Activated CD4-positive, alpha-beta T cell treated with anti-CD3 and anti-CD28 coated beads, Interleukin-2, Interleukin-6, amounts not matched to agents 100 ng/mL and 50 ng/mL, durations not matched to agents 16 hours and 8 hours (primary cell): ENCODE data around the gene PLD1.
"Not testable (repeated sequence)": the region's sequence is repeated elsewhere in the genome, so short reads cannot be mapped to it uniquely, and the experiment has no call there.

ENCODE experiments used
- DNase-seq: peaks from one replicate; pipeline ENCODE4 v3.0.0-alpha.2; 2020

The PLD1 gene

DNA sequence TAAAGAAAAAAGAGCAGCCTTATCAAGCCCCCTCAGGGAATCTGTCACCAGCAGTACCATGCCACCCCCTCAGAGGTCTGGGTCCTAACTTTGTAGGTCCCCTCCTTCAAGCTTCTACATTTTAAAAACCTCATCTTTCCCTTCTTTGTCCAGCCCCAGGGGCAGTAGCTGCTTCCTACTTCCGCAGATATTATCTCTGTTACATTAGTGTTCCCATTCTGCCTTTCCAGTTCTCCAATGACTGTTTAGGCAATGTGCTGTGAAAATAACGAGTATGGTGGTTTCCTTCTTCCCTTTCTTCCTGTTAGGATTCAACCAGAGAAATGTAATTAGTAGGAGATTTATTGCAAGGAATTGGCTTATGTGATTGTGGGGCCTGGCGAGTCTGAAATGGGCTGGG lies 224.0 kb downstream of the PLD1 start:
- DNase-seq, result no peak

DNA sequence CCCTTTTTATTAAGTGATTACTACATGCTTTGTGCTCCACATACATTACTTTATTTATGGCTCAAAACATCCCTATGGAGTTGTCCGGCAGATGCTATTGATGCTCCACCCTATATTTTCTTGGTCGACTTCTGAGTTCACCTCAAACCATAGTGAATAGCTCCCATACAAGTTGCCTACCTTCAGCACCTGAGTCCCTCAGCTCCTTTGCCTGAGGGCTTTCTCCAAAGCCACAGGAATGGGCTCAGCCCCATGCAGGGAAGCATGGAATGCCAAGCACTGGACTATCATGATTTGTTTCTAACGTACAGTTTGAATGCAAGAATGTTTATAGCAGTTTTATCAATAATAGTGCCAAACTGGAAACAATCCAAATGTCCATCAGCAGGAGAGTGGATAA lies 225.2 kb downstream of the PLD1 start:
- no peak for DNase-seq

DNA sequence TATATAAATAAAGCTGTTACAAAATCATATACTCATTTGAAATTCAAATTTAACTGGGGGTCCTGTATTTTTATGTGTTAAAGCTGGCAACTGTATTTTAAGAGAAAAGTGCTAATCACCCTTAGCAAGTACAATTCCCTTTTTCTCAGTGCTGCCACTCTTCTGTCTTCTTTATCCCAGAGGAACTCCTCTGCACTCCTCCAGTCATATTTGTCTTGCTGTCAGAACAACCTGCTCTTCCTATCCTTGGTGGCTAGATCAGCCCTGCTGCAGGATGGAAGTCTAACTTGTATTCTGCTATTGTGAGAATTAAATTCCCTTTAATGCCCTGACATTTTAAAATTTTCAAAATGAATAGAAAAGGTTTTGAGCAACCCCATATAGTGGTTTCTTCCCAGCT lies 226.2 kb downstream of the PLD1 start:
- no peak for DNase-seq

DNA sequence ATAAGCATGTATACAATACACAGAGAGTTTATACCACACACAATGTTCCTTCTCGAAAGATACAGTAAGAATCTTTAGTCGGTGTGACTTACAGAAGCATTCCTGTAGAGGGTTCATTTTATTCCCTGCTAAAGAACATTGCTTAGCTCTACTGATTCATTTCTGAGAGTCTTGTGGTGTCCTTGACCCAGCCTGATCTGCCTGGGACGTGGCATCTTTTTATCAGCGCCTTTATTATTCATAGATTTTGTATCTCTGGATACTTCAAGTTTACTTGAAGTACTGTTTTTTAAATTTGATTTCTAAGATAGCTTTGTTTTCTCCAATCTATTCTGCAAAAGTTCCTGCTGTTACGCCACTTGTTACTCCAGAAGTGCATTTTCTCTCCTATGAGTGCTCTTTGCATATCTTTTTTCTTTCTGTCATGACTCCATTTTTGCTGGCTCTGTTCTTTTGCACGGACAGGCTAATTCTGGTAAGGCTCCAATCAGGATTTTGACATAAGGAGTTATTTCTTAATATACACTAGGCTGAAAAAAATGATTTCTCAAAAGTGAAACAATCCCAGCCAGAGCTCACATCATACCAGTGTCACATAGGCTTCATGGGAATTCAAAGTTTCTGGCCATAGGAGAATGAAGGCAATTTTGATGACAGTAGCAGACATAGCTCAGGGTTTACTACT lies 235.6 kb downstream of the PLD1 start:
- no peak for DNase-seq

DNA sequence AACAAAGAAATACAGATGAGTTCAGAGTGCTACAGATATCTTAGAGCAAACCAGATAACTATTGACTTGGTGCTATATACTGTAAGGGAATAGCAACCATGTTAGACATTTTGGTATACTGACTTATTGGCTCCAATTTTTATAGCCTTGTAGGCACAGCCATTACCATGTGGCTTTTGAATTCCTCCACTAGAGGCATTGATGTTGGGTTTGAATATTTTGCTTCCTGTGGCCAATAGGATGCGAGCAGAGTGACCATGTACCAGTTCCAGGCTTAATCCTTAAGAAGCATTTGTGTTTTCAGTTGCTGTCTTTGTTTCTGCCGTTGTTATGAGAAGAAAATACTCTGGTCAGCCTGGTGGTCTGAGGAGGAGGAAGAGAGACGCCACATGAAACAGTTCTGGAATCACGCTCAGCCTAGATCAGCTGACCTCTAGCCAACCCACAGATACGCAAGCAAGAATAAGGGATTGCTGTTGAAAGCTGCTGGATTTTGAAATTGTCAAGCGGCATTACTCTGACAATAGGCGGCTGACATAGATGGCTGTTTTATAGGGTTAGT lies 240.6 kb downstream of the PLD1 start:
- DNase-seq, result no peak

DNA sequence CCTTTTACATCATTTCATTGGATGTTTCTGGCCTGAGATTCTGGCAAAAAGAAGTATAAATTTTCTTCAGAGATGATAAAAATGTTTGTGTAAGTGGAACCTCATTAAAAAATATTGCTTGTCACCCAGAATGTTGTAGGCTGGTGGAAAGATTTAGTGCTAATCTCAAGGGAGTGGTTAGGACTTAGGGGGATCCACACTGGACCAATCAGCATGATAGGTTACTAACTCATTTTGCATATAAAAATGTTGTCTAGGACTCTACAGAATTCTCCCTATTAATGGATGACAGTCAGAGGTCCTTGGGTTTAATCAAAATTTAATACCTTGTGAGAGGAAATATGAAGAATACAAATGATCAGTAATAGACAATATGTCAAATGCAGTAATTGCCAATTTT lies 241.5 kb downstream of the PLD1 start:
- DNase-seq, result no peak

DNA sequence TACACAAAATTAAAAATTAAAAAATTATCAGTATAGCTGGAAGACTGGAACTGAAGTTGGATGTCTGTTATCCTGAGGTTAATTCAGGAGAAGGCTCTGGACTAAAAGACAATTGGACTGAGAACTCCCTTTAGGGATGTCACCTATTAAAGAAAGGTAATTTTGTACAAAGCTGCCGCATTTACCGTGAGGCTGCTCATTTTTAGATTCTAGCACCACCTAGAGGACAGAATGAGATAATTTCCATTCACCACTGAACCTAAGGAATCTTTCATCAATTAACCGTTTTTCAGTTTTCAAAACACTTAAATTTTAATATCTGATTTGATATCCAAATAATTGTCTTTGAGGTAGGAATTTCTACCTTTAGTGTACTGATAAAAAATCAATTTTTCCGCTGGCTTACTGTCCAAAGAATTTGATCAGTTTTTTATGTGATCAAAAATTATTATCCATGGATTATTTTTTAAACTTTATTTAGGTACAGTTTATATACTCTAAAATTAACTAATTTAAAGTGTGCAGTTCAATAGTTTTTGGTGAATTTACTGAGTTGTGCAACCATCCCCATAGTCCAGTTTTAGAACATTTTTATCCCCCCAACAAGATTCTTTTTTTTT lies 243.4 kb downstream of the PLD1 start:
- DNase-seq, result peak; percentile 65

DNA sequence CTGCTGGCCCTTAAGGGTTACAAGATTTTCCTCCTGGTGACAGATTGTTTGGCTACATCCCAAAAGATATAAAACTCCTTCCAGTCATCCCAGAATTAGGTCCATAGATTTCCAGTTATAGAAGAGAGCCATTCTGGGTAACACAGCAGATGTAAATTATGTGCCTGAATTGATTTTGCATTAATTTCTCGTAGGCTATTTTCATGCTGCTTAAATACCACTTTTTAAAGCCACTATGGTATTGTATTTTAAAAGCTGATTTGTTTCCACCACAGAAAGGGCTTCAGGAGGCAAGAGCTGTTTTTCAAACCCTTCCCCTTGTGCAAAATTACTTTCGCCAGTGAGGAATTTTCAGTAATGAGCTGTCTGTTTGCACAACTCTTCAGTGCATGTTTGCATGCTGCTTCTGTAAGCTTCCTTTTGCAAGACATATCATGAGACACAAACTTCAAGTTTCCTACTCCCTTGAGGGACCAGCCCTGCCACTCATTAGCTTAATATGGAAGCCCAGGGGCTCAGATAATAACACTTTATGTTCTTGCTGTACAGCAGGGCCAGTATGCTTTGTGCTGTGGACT lies 244.7 kb downstream of the PLD1 start:
- DNase-seq, result no peak

DNA sequence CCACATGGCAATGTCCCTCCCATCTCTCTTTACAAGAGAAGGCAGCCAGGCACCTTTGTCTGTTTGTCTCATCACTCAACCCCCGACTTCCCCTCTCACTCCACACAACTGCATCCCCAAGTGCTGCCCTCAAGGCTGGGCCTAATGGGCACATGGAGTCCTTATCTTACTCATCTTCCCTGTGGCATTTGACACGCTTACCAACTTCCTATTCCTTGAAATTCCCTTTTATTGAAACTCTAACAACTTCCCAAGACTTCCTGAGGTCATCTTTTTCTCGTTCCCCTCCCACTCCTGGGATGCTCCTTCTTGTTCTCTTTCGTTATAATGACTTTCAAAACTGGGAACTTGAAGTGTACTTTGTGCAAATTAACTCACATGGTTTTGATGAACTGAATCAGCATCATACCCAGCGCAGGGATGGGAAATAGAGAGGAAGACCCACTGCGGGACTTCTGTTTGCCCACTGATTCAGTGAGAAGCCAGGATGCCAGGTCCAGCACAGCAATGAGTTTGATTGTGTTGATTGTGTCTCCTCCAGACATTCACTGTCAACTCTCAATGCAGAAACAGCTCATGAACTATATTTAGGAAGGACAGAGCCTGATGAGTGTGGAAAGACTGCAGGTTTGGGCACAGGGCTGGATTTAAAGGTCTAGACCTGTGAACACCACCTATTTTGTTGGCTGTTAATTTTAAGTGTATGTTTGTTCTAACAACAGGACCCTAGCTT lies 245.4 kb downstream of the PLD1 start:
- DNase-seq, result no peak

DNA sequence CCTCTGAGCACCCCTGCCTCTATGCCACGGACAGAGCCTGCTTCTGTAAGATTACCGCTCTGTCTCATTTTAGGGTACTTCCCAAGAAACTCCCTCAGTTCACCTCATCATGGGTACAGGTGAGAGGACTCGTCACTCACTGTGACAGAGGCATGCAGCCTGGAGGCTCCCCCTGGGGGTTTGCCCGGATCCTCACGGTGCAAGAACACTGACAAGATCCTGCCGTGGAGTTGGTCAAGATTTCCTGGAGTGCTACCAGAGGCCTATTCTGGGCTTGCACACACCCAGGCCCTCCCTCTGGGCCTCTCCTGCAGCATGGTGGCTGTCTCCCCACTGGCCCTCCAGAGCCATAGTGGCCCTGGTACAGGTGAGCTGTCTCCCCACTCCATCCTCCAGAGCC lies 247.0 kb downstream of the PLD1 start:
- DNase-seq, result no peak

DNA sequence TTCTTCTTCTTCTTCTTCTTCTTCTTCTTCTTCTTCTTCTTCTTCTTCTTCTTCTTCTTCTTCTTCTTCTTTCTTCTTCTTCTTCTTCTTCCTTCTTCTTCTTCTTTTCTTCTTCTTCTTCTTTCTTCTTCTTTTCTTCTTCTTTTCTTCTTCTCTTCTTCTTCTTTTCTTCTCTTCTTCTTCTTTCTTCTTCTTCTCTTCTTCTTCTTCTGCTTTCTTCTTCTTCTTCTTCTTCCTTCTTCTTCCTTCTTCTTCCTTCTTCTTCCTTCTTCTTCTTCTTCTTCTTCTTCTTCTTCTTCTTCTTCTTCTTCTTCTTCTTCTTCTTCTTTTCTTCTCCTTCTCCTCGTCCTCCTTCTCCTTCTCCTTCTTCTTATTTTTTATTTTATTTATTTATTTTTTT lies 247.8 kb downstream of the PLD1 start:
- not testable (repeated sequence) for DNase-seq

DNA sequence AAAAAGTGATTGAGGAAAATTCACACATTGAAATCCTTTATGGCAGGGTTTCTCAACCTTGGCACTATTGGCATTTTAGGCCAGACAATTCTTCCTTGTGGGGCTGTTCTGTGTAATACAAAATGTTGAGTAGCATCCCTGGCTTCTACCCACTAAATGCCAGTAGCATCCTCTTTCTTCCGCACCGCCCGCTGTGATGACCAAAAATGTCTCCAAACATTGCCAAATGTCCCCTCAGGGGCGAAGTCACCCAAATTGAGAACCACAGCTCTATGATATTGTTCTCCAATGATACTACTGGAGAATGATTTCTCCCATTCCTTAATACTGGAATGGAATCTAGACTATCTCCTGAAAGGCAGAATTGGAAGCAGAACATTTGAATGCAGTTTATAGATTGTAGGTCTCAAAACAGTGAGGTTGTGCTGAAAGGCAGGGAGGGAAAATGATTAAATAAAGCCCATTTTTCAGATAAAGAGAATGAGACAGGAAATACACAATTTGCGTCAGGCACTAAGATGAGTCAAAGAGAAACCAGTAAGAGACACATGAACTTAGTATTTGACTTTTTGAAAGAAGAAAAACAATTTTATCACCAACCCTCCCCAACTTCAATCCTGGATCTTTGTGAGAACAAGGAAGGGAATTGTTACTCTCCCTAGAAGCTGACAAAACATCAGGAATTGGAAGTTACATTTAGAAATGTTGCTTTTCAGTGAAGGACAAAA lies 248.5 kb downstream of the PLD1 start:
- DNase-seq, result peak; percentile 57

DNA sequence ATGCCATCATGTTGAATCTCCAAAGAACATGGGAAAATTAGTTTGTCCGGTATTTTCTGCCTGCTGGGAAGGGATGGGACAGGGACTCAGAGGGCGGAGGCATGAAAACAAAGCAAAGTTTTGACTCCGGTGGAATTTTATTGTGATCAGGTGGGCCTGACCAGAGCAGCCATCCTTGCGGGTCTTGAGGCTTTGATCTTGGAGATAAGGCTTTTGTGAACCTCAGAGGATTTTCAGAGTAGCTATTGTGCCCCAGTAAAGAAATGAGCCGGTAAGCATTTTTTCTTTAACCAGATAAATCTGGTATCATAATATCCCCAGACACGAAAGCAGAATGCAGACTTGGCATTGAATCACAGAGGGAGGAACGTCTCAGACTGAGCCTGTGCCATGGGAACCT lies 250.7 kb downstream of the PLD1 start:
- DNase-seq, result no peak

DNA sequence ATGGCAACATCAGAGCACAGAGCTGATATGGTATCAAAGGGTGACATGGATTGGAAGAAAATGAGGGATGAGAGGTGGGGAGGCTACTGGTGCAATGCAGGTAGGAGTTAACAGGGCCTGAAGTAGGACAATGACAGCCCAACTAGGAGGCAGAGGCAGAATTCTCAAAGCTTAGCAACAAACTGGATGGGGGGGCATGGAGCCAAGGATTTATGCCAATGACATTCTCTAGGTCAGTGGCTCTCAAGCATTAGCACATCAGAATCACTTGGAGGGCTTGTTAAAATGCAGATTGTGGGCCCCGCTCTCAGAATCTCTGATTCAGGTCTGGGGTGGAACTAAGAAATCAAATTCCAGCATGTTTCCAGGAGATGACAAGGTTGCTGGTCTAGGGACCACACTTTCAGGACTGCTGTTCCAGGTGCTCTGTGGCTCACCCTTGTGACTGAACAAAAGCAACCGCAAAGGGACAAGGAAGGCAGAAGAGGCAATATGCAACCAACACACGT lies 252.0 kb downstream of the PLD1 start:
- no peak for DNase-seq

DNA sequence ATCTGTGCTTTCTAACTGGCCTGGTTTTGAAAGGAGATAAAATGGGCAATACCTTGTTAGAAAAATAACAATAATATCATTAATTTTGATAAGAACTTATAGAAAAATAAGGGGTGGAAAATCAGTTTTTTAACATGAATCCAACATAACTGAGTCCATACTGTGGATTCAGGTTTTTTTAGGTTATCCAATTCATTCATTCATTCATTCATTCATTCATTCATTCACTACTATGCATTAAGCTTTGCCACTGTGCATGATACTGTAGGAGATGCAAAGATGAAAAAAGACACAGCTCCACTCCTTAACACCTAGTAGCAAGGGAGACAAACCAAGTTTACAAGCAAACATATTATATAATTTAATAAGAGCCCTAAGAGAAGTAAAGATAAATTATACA lies 253.1 kb downstream of the PLD1 start:
- DNase-seq, result no peak

DNA sequence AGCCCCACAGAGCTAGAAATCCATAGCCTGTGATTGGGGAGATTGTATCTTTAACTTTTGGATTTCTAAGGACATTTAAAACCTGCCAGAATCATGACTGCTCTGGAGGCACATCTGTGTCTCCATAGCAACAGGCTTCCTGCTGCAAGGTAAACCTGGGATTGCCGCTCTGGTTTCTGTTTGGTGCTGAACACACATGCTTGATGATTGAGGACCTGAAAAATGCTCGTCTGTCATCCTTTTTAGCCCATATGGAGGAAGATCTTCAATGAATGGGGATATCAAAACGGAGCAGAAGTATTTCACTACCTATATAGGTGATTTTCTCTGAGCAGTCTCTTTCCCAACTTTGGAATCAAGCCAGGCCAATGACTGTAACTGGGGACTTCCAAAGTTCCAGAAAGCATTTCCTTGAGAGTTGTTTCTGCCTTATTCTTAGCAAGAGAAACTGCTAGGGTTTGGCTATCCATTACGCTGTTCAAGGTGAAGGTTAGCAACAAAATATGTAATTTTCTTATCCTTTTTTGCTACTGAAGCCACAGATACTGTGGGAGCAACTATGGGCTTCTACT lies 253.6 kb downstream of the PLD1 start:
- DNase-seq, result no peak

DNA sequence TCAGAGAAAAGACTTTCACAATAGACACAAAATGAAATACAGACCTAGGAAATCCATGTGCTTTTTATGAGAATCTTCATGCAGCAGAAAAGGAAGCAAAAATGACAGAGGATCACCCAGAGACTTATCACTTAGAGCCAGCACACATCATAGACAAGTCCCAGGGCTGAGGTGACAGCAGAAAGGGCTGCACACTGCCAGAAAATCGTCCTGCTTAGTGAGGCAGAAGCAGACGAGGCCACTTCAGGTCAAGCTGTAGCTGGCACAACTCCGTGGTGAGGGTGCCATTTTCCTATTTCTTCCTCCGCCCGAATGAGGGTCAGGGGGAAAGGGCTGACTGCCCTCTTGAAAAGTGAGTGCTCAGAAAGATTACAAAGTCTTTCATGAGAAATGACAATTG lies 254.1 kb downstream of the PLD1 start:
- DNase-seq, result no peak

DNA sequence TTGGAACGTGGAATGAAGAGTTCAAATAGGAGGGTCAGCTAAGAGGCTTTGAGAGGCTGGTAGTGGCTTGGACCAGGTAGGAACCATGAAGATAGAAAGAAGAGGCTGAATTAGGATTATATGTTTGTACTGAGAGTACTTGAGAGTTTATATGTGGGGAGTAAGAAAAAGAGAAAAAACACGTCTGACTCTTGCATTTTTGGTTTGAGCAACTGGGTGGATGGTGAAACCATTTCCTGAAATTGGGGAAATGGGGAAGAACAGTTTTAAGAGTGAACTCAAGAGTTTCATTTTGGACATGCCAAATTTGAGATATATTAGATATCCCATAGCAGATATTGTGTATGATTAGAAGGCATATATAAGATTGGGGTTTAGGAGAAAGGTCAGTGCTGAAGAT lies 257.2 kb downstream of the PLD1 start:
- DNase-seq, result no peak

DNA sequence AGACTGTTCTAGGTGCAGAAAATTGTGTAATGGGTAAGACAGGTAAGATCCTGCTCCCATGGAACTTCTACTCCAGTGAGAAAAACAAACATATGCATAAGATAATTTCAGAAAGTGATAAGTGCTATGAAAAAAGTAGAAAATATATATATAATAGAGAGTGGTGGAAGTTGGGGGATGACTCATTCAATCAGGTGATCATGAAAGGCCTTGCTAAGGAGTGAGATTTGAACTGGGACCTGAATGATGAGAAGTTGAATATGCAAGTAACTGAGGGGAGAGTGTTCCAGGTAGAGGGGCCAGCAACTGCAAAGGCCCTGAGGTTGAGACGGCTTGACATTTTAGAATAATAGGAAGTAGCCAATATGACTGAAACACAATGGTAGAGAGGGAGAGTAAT lies 257.8 kb downstream of the PLD1 start:
- DNase-seq, result no peak

DNA sequence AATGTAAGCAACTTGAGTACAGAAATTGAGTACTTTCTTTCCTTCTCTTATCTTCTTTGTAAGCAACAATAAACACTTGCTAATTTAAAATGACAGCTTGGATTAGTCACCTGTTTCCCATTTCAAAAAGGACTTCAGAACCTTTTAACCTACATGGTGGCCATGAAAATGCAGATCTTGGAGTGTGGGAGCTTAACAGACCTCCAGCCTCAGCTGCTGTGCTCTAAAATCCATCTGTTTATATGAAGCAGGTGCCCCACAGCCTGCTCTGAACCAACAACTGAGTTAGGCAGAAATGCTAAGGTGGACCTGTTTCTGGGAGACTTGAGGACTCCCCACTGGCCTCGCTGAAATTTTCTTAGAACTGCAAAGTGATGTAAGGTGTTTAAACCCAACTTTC lies 259.0 kb downstream of the PLD1 start:
- no peak for DNase-seq
